Activated T-helper 2 cell treated with anti-CD3 and anti-CD28 coated beads, Interferon-gamma antibody, Interleukin-2, Interleukin-4, amounts not matched to agents 10 μg/mL and 5 μg/mL and 100 μg/mL, durations not matched to agents 14 hours and 24 hours and 36 hours (primary cell): ENCODE measurements around the gene NELFB. TPM values are rescaled to one million over a fixed set of nuclear protein-coding genes. Genes with fewer than 3 reads are reported as not detected.

Experiments used
- DNase-seq: peaks from one replicate; pipeline ENCODE4 v3.0.0; 2021; ENCODE audit warnings: low spot score
- H3K27ac Mint-ChIP-seq: one replicate; pipeline ENCODE4 v1.8.0; 2021; ENCODE audit warnings: mixed read lengths
- H3K27me3 Mint-ChIP-seq: one replicate; pipeline ENCODE4 v1.8.0; 2021; ENCODE audit warnings: low read depth, mixed read lengths
- H3K36me3 Mint-ChIP-seq: one replicate; pipeline ENCODE4 v1.8.0; 2021; ENCODE audit warnings: low read depth, mixed read lengths
- H3K4me1 Mint-ChIP-seq: one replicate; pipeline ENCODE4 v1.8.0; 2021; ENCODE audit warnings: low read depth, mixed read lengths
- H3K4me3 Mint-ChIP-seq: one replicate; pipeline ENCODE4 v1.8.0; 2021; ENCODE audit warnings: low read depth, mild to moderate bottlenecking, moderate library complexity, mixed read lengths
- H3K9me3 Mint-ChIP-seq: one replicate; pipeline ENCODE4 v1.8.0; 2021; ENCODE audit warnings: mixed read lengths
- intact Hi-C: fragments of 100-400 bp; cut with micrococcal nuclease; formaldehyde crosslinking; loops from one replicate; pipeline ENCODE4 v1.15.1; 2023
- total RNA-seq: library from RNA; stranded (reverse); gene quantifications from 2 replicates; pipeline ENCODE4 v1.2.3, GENCODE V29; 2022

NELFB gene
- total RNA-seq, 1 donor from 2014 or later, result 71.4 TPM

DNA sequence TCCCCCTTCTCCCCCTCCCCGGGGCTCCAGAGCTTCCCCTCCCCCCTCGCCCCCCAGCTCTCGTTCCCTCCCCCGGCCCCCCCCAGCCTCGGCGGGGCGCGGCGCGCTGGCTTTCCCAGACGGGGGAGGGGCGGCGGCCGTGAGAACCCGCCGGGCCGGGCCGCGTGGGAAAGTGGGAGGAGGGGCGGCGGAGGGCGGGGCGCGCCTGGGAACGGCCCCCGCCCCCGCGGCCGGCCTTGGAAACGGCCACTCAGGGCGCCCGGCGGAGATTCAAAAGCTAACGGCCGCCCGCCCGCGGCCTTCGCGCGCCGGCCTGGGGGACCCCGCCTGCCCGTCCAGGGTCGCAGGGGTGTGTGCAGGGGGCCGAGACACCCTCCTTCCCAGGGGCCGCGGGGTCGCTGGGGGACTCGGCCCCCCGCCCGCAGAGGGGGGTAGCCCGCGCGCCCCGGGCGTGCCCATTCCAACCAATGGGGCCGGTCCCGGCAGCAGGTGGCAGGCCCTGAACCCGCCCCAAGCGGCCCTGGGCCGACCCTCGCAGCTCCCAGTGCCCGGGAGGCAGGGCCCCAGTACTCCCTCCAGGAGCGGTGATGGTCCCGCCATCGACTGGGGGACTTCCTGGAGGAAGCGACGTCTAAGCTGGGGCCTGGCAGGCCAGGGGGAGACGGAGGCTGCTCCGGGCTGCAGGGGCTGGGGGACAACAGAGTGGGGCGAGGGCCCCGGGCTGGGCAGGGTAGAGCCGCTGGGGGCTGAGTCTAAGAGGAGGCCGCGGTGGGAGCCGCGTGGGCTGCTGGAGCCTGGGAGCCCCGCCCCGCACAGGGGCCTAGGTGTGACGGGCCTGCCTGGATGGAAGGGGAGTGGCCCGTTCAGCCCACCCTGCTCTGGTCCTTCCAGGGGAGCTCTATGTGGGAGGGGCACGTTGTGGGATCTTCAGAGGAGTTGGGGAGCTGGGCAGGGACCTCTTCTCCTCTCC lies 61.2 kb downstream of the NELFB start:
- intact Hi-C loops, result no loop called here
- Mint-ChIP-seq H3K27me3 (peaks cover 2% of the 10 kb centered on the region), H3K9me3 (no peaks in the 10 kb centered on the region), H3K36me3 (no peaks in the 10 kb centered on the region), H3K4me1 (peaks cover 3% of the 10 kb centered on the region), H3K27ac (no peak overlapping the region), H3K4me3 (no peak overlapping the region)
- DNase-seq, result peak; percentile 10

DNA sequence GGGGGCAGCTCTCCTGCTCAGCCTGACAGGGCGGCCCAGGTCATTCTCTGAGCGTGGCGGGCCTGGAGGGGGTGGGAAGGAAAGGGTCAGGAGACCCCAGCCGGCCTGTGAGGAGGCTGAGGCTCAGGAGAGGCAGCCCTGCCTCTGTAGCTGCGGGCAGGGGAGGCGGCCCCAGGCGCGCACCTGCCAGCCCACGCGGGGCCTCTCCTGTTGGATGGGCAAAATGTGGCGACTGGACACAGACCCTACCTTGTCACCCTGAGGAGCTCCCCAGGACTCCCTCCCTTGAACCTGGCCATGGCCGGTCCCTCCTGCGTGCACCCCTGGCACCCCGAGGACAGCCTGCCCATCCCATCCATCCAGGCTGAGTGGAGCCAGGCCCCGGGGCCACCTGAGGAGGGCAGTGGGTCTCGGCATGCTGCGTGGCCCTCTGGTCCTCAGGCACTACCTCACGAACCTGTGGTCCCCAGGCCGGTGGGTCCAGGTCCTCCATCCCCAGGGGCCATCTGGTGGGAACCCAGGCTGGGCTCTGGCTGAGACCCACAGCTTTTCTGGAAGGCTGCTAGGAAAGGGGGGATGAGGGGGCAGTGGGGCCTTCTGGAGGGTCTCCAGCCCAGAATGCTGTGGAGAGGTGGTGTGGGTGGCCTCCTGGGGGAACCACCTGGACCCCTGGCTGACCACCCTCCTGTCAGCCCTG lies 62.0 kb downstream of the NELFB start:
- H3K27ac Mint-ChIP-seq, result no peak overlapping the region
- peaks cover 2% of the 10 kb centered on the region for H3K27me3 Mint-ChIP-seq
- peaks cover 3% of the 10 kb centered on the region for H3K4me1 Mint-ChIP-seq
- DNase-seq, result no peak
- H3K4me3 Mint-ChIP-seq, result no peak overlapping the region
- H3K36me3 Mint-ChIP-seq, result no peaks in the 10 kb centered on the region
- intact Hi-C loops, result no loop called here
- no peaks in the 10 kb centered on the region for H3K9me3 Mint-ChIP-seq

DNA sequence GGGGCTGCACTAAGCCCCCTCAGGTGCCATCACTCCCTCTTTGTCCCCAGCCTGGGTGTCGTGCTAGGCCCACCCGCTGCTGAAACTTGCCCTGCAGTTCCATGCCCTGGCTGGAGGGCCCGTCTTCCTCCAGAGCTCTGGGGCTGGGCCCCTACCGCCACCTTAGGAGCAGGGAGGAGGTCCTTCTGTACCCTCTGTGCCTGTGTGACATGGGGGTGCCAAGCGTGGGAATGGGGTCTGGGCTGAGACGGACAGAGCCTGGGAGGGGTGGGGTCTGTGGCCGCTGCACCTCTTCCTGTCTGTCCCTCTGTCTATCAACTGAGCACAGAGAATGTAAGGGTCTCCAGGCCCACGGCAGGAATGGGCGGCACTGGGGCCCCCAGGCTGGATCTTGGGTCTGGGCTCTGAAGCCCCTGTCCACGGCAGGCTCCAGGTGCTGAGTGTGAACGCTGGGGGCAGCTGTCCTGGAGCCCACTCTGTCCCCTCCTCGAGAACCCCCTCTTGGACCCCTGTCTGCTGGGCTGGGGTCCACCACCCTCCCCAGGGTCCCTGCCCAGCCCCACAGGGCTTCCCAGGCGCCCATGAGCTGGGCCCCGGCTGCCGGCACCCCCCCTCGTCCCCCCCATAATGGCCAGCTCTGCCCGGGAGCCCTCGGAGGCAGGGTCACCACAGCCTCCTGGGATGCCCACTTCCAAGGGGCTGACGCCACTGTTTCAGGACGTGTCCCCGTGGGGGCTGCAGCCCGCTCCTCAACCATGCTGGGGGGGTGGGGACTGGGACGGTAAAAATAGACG lies 62.8 kb downstream of the NELFB start:
- Mint-ChIP-seq H3K27ac (no peak overlapping the region), H3K4me3 (no peak overlapping the region), H3K4me1 (peaks cover 3% of the 10 kb centered on the region), H3K9me3 (no peaks in the 10 kb centered on the region), H3K36me3 (no peaks in the 10 kb centered on the region), H3K27me3 (peaks cover 2% of the 10 kb centered on the region)
- DNase-seq, result no peak
- intact Hi-C loops, result no loop called here

DNA sequence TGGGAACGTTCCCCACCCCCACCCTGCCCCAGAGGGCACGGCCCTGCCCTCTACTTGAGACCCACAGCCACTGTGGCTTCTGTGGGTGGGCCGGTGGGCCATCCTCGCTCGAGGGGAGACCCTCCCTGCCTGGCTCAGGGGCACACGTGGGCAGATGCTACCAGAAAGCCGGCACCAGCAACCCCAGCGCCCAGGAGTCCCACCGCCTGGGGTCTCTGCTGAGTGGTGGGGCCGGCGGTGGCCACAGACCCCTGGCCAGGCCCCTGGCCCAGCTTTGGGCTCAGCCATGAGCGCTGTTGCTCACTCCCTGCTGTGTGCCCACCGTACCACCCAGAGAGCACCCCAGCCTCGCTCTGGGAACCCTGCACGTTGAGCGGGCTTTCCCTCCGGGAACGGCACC lies 63.5 kb downstream of the NELFB start:
- peaks cover 3% of the 10 kb centered on the region for H3K4me1 Mint-ChIP-seq
- no peak for DNase-seq
- H3K27ac Mint-ChIP-seq, result no peak overlapping the region
- intact Hi-C loops, result no loop called here
- no peak overlapping the region for H3K4me3 Mint-ChIP-seq
- H3K9me3 Mint-ChIP-seq, result no peaks in the 10 kb centered on the region
- peaks cover 2% of the 10 kb centered on the region for H3K27me3 Mint-ChIP-seq
- H3K36me3 Mint-ChIP-seq, result no peaks in the 10 kb centered on the region

- H3K36me3 Mint-ChIP-seq, result no peaks in the 10 kb centered on the region
- H3K27ac Mint-ChIP-seq, result no peak overlapping the region
- H3K9me3 Mint-ChIP-seq, result no peaks in the 10 kb centered on the region
- DNase-seq, result no peak
- H3K4me3 Mint-ChIP-seq, result no peak overlapping the region
- intact Hi-C loops, result no loop called here
- H3K27me3 Mint-ChIP-seq, result peaks cover 2% of the 10 kb centered on the region
- H3K4me1 Mint-ChIP-seq, result peaks cover 3% of the 10 kb centered on the region
These were observed 64.0 kb downstream of the NELFB start for GRCh38 chr9:137319011-137319738.

DNA sequence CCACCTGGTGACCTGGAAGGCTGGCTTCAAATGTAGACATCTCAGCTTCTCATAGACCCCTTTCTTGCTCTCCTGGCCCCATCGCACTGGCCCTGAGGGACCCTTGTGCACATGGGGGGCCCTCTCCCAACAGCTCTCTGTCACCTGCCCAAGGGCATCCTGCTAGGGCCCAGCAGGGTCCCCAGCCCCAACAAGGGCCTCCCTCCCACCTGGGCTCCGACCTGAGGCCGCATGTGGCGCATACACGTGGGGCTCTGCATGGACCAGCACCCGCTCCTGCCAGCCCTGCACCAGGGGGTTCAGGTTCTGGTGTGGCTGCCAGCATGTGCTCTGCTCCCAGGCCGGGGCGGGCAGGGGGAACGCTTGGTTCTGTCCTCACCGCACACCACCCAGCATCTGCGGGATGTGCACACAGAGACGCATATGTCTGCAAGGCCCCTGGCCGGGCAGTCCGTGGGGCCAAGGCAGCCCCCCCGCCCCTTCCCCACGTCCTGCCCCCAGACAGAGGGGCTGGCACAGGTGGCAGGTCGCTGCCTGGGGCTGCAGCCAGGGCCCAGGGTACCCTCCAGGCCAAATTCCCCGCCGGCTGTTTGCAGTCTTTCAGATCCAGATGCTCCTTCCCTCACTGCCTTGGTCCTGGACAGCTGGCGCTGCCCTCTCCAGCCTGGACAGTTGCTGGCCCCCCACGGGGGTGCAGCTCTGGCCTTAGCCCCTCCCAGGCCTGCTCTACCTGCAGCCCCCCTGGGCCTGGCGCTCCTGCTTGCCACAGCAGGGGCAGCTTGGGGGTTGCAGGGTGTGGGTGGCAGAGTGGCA lies 64.8 kb downstream of the NELFB start:
- Mint-ChIP-seq H3K4me1 (peaks cover 3% of the 10 kb centered on the region), H3K27me3 (peaks cover 2% of the 10 kb centered on the region), H3K9me3 (no peaks in the 10 kb centered on the region), H3K27ac (no peak overlapping the region), H3K4me3 (no peak overlapping the region), H3K36me3 (no peaks in the 10 kb centered on the region)
- intact Hi-C loops, result no loop called here
- DNase-seq, result no peak

- H3K27me3 Mint-ChIP-seq, result peaks cover 2% of the 10 kb centered on the region
- peaks cover 3% of the 10 kb centered on the region for H3K4me1 Mint-ChIP-seq
- H3K4me3 Mint-ChIP-seq, result peak overlapping the region; percentile 26
- H3K27ac Mint-ChIP-seq, result peak overlapping the region; percentile 53
- peak; percentile 17 for DNase-seq
- intact Hi-C loops, result no loop called here
- no peaks in the 10 kb centered on the region for H3K36me3 Mint-ChIP-seq
- H3K9me3 Mint-ChIP-seq, result no peaks in the 10 kb centered on the region
These were observed 65.6 kb downstream of the NELFB start for GRCh38 chr9:137320555-137321384.

GRCh38 chr9:137321726-137322361 lies 66.7 kb downstream of the NELFB start:
- H3K36me3 Mint-ChIP-seq, result peaks cover 2% of the 10 kb centered on the region
- H3K4me3 Mint-ChIP-seq, result no peak overlapping the region
- H3K4me1 Mint-ChIP-seq, result peaks cover 9% of the 10 kb centered on the region
- peak overlapping the region; percentile 33 for H3K27ac Mint-ChIP-seq
- DNase-seq, result no peak
- H3K9me3 Mint-ChIP-seq, result peaks cover 3% of the 10 kb centered on the region
- peaks cover 2% of the 10 kb centered on the region for H3K27me3 Mint-ChIP-seq
- intact Hi-C loops, result no loop called here
